Measurements from ENCODE around the gene TSPAN9. TPM values are rescaled to one million over a fixed set of nuclear protein-coding genes. Genes with fewer than 3 reads are reported as not detected.

TSPAN9 gene
- total and polyA plus RNA-seq, 2 donors: 33.3 to 50.4 TPM

DNA sequence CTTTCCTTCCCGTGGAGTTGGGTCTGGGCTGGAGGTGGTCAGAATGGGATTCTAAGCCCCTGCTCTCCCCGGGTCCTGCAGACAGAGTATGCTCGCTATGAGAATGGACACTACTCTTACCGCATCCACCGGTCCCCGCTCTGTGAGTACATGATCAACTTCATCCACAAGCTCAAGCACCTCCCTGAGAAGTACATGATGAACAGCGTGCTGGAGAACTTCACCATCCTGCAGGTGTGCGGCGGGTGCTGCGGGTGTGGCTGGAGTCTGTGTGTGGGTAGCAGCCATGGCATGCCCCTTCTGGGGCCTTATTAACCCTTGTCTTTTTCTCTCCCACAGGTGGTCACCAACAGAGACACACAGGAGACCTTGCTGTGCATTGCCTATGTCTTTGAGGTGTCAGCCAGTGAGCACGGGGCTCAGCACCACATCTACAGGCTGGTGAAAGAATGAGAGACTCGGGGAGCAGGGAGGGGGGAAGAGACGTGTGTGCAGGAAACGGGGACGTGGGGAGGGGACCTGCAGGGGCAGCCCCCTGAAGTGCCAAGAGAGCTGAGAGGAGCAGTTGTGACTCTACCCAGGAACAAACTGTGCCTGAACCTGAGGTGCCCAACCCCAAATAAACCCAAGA is 37.0 kb upstream of the TSPAN9 start:
- WGBS: 93% methylated on average over 15 of the region's 15 CpGs
- Histone ChIP-seq H3K4me3 (ENCODE audit: low read depth, low read length) (no peak overlapping the region), H3K4me1 (ENCODE audit: insufficient read depth) (no peaks in the 10 kb centered on the region), H3K36me3 (ENCODE audit: insufficient read depth) (no peaks in the 10 kb centered on the region), H3K27ac (ENCODE audit: low read depth) (no peak overlapping the region)
- no peak for DNase-seq (ENCODE audit: extremely low spot score)

DNA sequence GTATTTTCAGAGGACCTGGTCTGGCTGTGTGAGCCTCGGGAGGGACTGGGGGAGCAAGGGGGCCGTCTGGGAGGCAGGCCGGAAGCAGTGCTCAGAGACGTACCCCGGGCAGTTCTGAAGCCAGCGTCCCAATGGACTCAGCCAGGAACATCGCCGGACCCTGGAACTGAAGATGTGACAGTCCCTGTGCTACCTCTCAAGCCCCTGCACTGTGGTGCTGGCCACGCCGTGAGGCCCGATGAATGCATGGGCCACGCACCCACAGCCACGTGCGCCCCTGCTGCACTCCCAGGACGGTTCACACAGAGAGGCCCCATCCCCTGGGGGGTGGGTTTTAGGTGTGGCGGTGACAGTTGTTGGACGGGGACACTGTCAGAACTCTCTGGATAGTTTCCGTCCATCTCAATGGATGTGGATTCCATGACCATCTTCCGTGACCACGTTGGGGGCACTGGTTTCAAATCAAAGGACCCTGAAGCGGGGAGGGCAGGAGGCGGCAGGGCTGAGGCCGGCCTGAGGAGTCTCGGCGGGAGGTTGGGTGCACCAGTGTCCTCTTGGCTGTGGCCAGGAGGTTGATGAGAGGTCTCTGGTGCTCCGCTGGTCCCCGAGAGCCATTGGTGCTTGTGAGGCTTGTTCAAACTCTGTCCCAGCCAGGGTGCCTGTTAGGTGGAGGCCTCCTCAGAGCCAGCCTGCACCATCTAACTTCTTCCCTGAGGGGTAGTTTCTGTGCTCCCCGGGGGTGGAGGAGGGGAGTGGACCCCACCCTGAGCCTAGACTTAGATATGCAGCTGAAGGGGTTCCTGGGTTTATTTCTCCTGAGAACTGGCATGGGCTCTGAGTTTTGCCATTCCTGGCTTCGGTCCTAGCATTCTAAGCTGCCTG is 36.3 kb upstream of the TSPAN9 start:
- 91% methylated on average over 29 of the region's 29 CpGs for WGBS
- no peaks in the 10 kb centered on the region for H3K4me1 ChIP-seq (ENCODE audit: insufficient read depth)
- DNase-seq (ENCODE audit: extremely low spot score): no peak
- no peak overlapping the region for H3K27ac ChIP-seq (ENCODE audit: low read depth)
- H3K4me3 ChIP-seq (ENCODE audit: low read depth, low read length): no peak overlapping the region
- no peaks in the 10 kb centered on the region for H3K36me3 ChIP-seq (ENCODE audit: insufficient read depth)

DNA sequence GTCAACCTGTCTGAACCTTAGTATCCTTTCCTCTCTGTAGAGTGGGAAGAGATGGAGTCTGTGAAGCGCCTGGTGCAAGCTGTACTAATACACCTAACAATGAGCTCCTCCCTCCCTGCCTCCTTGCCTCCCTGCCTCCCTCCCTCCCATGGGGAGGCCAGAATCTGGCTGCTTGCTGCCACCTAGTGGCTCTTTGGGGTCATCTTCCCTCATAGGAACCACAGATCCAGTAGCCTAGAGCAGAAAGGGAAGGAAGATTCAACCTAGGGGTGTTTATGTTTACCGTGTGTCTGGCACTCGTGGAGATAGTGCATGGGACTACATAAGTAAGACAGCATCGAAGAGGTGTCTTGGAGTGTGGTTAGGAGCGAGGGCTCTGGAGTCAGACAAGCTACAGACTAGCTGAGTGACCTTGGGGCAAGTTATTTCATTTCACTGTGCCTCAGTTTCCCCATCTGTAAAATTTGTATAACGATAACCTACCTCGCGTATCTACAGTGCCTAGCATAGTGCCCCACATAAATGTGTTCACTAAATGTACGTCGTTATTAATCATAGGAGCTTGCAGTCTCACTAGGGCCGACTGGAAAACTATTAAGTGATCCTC is 35.5 kb upstream of the TSPAN9 start:
- Histone ChIP-seq H3K36me3 (ENCODE audit: insufficient read depth) (no peaks in the 10 kb centered on the region), H3K4me1 (ENCODE audit: insufficient read depth) (no peaks in the 10 kb centered on the region), H3K27ac (ENCODE audit: low read depth) (no peak overlapping the region), H3K4me3 (ENCODE audit: low read depth, low read length) (no peak overlapping the region)
- 72% methylated on average over 11 of the region's 11 CpGs for WGBS
- DNase-seq (ENCODE audit: extremely low spot score): no peak

DNA sequence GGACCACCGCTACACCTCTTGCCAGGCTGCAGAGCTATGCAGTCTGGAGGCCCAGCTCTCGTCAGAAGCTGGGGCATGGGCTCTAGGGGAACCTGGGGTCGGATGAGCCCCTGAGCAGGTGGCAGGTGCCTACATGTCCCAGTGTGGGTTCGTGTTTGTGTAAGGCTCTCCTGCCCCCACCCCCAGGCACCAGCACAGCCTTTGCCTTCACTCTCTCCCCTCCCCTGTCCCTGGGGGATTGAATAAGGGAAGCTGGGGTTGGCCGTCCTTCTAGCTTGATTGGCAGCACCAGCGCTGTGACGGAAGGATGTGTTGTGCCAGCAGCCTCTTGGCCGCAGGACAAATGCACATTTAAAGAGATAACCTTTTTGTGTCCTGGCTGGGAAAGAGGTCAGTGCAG is 34.8 kb upstream of the TSPAN9 start:
- Histone ChIP-seq H3K27ac (ENCODE audit: low read depth) (no peak overlapping the region), H3K4me1 (ENCODE audit: insufficient read depth) (no peaks in the 10 kb centered on the region), H3K4me3 (ENCODE audit: low read depth, low read length) (no peak overlapping the region), H3K36me3 (ENCODE audit: insufficient read depth) (no peaks in the 10 kb centered on the region)
- WGBS: 77% methylated on average over 8 of the region's 8 CpGs
- DNase-seq (ENCODE audit: extremely low spot score): no peak

DNA sequence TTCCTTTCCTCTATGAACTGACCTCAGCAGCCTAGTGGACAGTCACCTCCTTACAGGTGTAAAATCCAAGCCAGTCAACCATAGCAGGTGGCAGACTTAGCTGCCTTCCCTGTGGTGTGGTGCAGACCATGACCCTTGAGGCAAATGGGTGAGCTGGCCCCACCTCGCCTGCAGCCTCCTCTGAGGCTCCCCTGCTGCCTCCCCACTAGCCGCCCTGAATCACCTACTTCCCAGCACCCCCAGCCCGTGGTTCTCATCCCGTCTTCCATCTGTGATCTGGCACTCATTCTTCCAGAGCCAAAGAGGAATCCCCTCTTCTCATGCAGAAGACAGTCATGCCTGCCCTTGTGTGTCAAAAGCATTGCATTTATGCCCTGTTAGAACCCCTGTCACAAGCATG is 34.4 kb upstream of the TSPAN9 start:
- H3K36me3 ChIP-seq (ENCODE audit: insufficient read depth): no peaks in the 10 kb centered on the region
- H3K27ac ChIP-seq (ENCODE audit: low read depth): no peak overlapping the region
- no peak for DNase-seq (ENCODE audit: extremely low spot score)
- H3K4me3 ChIP-seq (ENCODE audit: low read depth, low read length): no peak overlapping the region
- 88% methylated on average over 4 of the region's 4 CpGs for WGBS
- no peaks in the 10 kb centered on the region for H3K4me1 ChIP-seq (ENCODE audit: insufficient read depth)

DNA sequence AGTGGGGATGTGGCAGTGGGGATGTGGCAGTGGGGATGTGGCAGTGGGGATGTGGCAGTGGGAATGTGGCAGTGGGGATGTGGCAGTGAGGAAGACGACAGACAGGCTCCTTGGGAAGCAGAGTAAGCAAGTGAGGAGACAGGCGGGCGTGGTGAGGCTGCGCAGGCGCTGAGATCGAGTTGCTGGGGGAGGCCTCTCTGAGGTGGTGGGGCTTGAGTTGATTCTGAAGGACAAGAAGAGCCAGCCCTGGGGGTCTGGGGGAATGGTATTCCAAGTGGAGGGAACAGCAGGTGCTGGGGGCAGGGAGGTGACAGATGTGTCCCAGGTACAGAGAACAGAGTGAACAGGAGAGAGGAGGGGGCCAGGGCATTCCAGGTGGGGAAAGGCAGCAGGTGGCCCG is 33.8 kb upstream of the TSPAN9 start:
- Histone ChIP-seq H3K36me3 (ENCODE audit: insufficient read depth) (no peaks in the 10 kb centered on the region), H3K4me3 (ENCODE audit: low read depth, low read length) (no peak overlapping the region), H3K27ac (ENCODE audit: low read depth) (no peak overlapping the region), H3K4me1 (ENCODE audit: insufficient read depth) (no peaks in the 10 kb centered on the region)
- 95% methylated on average over 7 of the region's 7 CpGs for WGBS
- no peak for DNase-seq (ENCODE audit: extremely low spot score)

DNA sequence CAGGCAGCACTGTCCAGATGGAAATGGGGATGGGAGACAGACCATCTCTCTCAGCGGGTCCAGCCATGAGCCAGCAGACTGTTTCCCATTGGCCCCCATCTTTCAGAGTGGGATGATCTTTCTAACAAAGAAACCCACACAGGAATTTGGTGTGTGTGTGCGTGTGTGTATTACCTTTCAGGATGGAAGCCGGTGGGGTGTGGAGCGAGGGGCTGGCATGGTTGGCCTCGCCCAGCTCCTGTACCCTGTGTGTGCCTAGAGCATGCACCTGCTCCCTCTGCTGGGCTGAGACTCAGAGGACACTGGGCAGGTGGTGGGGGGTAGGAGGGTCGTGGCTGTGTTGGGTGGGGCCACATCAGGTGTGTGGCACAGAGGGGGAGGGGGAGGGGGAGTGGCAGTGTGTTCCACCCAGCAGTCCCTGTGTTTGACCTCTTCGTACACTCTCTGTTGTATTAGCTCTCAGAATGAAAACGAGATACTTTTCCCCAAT is 33.0 kb upstream of the TSPAN9 start:
- Histone ChIP-seq H3K27ac (ENCODE audit: low read depth) (no peak overlapping the region), H3K36me3 (ENCODE audit: insufficient read depth) (no peaks in the 10 kb centered on the region), H3K4me3 (ENCODE audit: low read depth, low read length) (no peak overlapping the region), H3K4me1 (ENCODE audit: insufficient read depth) (no peaks in the 10 kb centered on the region)
- no peak for DNase-seq (ENCODE audit: extremely low spot score)
- 85% methylated on average over 8 of the region's 8 CpGs for WGBS

DNA sequence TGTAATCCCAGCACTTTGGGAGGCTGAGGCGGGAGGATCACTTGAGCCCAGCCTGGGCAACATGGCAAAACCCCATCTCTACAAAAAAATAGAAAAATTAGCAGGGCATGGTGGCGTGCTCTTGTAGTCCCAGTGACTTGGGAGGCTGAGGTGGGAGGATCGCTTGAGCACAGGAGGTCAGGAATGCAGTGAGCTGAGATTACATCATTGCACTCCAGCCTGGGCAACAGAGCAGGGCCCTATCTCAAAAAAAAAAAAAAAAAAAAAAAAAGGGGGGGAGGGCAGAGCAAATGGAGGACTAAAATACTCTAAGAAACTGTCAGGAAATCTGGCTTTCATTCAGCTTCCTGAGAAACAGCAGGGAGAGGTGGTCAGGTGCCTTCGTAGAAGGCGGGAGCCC is 31.7 kb upstream of the TSPAN9 start:
- DNase-seq (ENCODE audit: extremely low spot score): no peak
- 91% methylated on average over 5 of the region's 5 CpGs for WGBS
- H3K36me3 ChIP-seq (ENCODE audit: insufficient read depth): no peaks in the 10 kb centered on the region
- no peak overlapping the region for H3K27ac ChIP-seq (ENCODE audit: low read depth)
- no peak overlapping the region for H3K4me3 ChIP-seq (ENCODE audit: low read depth, low read length)
- H3K4me1 ChIP-seq (ENCODE audit: insufficient read depth): no peaks in the 10 kb centered on the region

DNA sequence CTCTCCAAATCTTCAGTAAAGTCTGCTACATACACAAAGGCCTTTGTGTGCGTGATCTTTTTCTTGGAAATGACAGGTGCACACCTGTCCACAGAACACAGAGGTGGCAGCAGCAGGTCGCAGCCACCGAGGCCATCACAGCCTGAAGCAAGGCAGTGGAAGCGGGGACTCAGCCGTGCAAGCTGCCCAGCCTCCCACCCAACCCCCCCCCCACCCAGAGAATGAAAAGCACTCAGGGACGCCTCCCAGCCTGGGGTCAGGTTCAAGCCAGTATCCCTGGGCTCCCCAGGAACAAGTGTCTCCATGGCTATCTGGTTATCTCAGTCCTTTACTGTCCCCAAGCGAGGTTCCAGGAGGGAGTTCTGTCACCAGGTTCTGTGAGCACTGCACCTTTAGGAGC is 31.2 kb upstream of the TSPAN9 start:
- Histone ChIP-seq H3K27ac (ENCODE audit: low read depth) (no peak overlapping the region), H3K36me3 (ENCODE audit: insufficient read depth) (no peaks in the 10 kb centered on the region), H3K4me1 (ENCODE audit: insufficient read depth) (no peaks in the 10 kb centered on the region), H3K4me3 (ENCODE audit: low read depth, low read length) (no peak overlapping the region)
- DNase-seq (ENCODE audit: extremely low spot score): no peak
- WGBS: 84% methylated on average over 7 of the region's 7 CpGs

DNA sequence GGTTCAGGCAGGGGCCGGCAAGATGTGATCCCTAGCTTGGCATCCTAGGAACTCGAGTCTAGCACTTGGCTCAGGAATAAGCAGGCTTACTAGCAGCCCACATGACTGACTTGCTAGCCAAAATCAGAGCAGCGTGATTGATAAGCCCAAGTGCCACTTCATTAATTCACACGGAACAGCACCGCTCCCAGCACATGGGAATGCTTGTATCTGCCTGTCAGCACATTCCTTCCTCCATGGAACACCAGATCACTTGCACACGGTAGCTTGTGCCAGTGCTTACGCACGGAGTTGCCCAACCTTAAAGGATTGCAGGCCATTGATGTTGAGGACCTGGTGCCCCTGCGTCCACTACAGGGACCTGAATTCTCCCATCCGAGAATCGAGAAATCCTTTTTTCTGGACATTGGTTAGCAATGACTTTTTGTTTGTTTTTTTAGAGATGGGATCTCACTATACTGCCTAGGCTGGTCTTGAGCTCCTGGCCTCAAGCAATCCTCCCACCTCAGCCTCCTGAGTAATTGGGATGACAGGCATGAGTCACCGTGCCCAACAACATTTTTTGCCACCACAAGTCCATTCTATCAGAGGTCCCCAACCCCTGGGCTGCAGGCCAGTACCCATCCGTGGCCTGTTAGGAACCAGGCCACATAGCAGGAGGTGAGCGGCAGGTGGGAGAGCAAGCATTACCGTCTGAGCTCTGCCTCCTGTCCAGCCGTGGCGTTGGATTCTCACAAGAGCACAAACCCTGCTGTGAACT is 30.6 kb upstream of the TSPAN9 start:
- Histone ChIP-seq H3K4me3 (ENCODE audit: low read depth, low read length) (no peak overlapping the region), H3K36me3 (ENCODE audit: insufficient read depth) (no peaks in the 10 kb centered on the region), H3K27ac (ENCODE audit: low read depth) (no peak overlapping the region), H3K4me1 (ENCODE audit: insufficient read depth) (no peaks in the 10 kb centered on the region)
- 86% methylated on average over 17 of the region's 17 CpGs for WGBS
- DNase-seq (ENCODE audit: extremely low spot score): no peak

DNA sequence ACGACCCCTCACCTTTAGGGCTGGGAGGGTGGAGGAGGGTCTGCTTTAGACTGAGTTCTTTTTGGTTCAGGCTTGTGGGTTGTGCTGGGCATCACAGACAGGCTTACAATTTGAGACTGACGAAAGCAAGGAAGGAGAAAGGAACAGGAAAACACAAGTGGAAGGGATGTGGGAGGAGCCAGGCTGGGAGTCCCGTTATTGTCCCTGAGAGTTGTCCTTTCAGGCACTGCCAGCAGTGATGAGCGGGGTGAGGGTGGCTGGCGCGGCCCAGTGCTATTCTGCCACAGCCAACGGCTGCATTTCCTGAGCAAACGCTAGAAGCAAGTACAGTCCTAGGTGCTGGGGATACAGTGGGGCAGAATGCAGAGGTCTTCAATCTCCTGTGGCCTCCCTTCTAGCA is 29.2 kb upstream of the TSPAN9 start:
- WGBS: 70% methylated on average over 8 of the region's 8 CpGs
- DNase-seq (ENCODE audit: extremely low spot score): no peak

DNA sequence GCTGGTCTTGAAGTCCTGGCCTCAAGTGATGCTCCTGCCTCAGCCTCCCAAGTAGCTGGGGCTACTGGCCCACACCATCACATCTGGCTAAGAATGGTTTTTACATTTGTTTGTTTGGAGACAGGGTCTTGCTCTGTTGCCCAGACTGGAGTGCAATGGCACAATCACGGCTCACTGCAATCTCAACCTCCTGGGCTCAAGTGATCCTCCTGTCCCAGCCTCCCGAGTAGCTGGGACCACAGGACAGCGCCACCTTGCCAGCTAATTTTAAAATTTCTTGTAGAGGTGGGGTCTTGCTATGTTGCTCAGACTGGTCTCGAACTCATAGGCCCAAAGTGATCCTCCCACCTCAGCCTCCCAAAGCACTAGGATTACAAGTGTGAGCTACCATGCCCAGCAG is 28.6 kb upstream of the TSPAN9 start:
- Histone ChIP-seq H3K27ac (ENCODE audit: low read depth) (no peak overlapping the region), H3K36me3 (ENCODE audit: insufficient read depth) (no peaks in the 10 kb centered on the region), H3K4me1 (ENCODE audit: insufficient read depth) (no peaks in the 10 kb centered on the region), H3K4me3 (ENCODE audit: low read depth, low read length) (no peak overlapping the region)
- 96% methylated on average over 4 of the region's 4 CpGs for WGBS
- no peak for DNase-seq (ENCODE audit: extremely low spot score)

More for the DNA sequence above, 29.2 kb upstream of the TSPAN9 start:
- H3K36me3 ChIP-seq (ENCODE audit: insufficient read depth): no peaks in the 10 kb centered on the region
- no peak overlapping the region for H3K4me3 ChIP-seq (ENCODE audit: low read depth, low read length)
- no peak overlapping the region for H3K27ac ChIP-seq (ENCODE audit: low read depth)
- no peaks in the 10 kb centered on the region for H3K4me1 ChIP-seq (ENCODE audit: insufficient read depth)

DNA sequence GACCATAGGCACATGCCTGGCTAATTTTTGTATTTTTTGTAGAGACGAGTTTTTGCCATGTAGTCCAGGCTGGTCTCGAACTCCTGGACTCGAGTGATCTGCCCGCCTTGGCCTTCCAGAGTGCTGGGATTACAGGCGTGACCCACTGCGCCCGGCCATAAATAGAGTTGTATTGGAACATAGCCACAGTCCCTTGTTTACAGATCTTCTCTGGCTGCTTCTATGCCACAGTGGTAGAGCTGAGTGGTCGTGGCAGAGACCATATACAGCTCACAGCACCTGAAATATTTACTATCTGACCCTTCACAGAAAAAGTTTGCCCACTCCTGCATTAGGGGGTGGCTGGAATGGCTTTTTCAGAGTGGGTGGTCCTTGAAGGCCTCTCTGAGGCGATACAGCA is 28.0 kb upstream of the TSPAN9 start:
- Histone ChIP-seq H3K4me3 (ENCODE audit: low read depth, low read length) (no peak overlapping the region), H3K36me3 (ENCODE audit: insufficient read depth) (no peaks in the 10 kb centered on the region), H3K27ac (ENCODE audit: low read depth) (no peak overlapping the region), H3K4me1 (ENCODE audit: insufficient read depth) (no peaks in the 10 kb centered on the region)
- WGBS: 73% methylated on average over 9 of the region's 9 CpGs
- DNase-seq (ENCODE audit: extremely low spot score): no peak

All from urinary bladder (tissue), 4 donors.